ENCODE results near the gene CLPTM1. TPM values are rescaled to one million over a fixed set of nuclear protein-coding genes. Genes with fewer than 3 reads are reported as not detected.

Gene CLPTM1
- total RNA-seq, 4 donors from 2014 or later: 41.7 to 76.3 (median 43.2) TPM

- Histone ChIP-seq H3K4me1 (peaks cover 0 to 16% (median 0%) of the 10 kb centered on the region in 3 donors), H3K36me3 (peaks cover 0 to 11% of the 10 kb centered on the region in 2 donors), H3K27me3 (no peaks in the 10 kb centered on the region), H3K4me3 (peak within 1 kb of the TSS; percentile 89 to 91), H3K27ac (peak within 1 kb of the TSS; percentile 99 to 100 (median 100)), H3K9me3 (no peaks in the 10 kb centered on the region)
- ATAC-seq: peak; percentile 86
- 9% methylated on average over 4 of the region's 79 CpGs; no CpG with 5 or more reads in 1 of the 2 donors for WGBS, 2 donors (ENCODE audit: low coverage in 1 of 2)
- TF ChIP-seq POLR2AphosphoS5 (IDR thresholded peaks at IDR 0.05) (peak; percentile 47), CTCF (IDR thresholded peaks at IDR 0.05) (no peak)
Measured at GRCh38 chr19:45001087-45001739, 46.0 kb downstream of the CLPTM1 start, which contains the start of gene RELB. TSS of gene RELB (plus strand) at chr19:45001464. CDS start at chr19:45001580, 116 bp downstream.

- TF ChIP-seq POLR2A (IDR thresholded peaks at IDR 0.05) (no peak), POLR2AphosphoS5 (IDR thresholded peaks at IDR 0.05) (no peak), EP300 (IDR thresholded peaks at IDR 0.05) (no peak)
- H3K36me3 ChIP-seq: peaks cover 0 to 22% of the 10 kb centered on the region in 2 donors
Measured at GRCh38 chr19:45003485-45003884, 48.3 kb downstream of the CLPTM1 start.

GRCh38 chr19:45005787-45006186, 50.6 kb downstream of the CLPTM1 start:
- peaks cover 0 to 29% of the 10 kb centered on the region in 2 donors for H3K36me3 ChIP-seq

More at GRCh38 chr19:45003485-45003884, 48.3 kb downstream of the CLPTM1 start:
- Histone ChIP-seq H3K27me3 (no peaks in the 10 kb centered on the region), H3K4me3 (no peak overlapping the region), H3K4me1 (peaks cover 0 to 16% (median 0%) of the 10 kb centered on the region in 3 donors), H3K9me3 (no peaks in the 10 kb centered on the region), H3K27ac (no peak overlapping the region)
- 86 to 96% methylated on average over 1 to 4 of the region's 4 CpGs for WGBS, 2 donors (ENCODE audit: low coverage in 1 of 2)
- ATAC-seq: no peak

GRCh38 chr19:45008552-45008951, 53.4 kb downstream of the CLPTM1 start:
- Histone ChIP-seq H3K36me3 (peaks cover 0 to 50% of the 10 kb centered on the region in 2 donors), H3K27me3 (no peaks in the 10 kb centered on the region), H3K9me3 (no peaks in the 10 kb centered on the region), H3K4me3 (no peak overlapping the region), H3K27ac (no peak overlapping the region), H3K4me1 (no peaks in the 10 kb centered on the region)
- ATAC-seq: no peak
- 70 to 83% methylated on average over 2 to 9 of the region's 10 CpGs for WGBS, 2 donors (ENCODE audit: low coverage in 1 of 2)
- TF ChIP-seq POLR2A (IDR thresholded peaks at IDR 0.05) (no peak), CTCF (IDR thresholded peaks at IDR 0.05) (no peak), POLR2AphosphoS5 (IDR thresholded peaks at IDR 0.05) (no peak), EP300 (IDR thresholded peaks at IDR 0.05) (no peak)

More at GRCh38 chr19:45005787-45006186, 50.6 kb downstream of the CLPTM1 start:
- Histone ChIP-seq H3K27me3 (no peaks in the 10 kb centered on the region), H3K4me1 (peaks cover 0 to 12% (median 0%) of the 10 kb centered on the region in 3 donors), H3K4me3 (no peak overlapping the region), H3K9me3 (no peaks in the 10 kb centered on the region), H3K27ac (no peak overlapping the region)
- TF ChIP-seq EP300 (IDR thresholded peaks at IDR 0.05) (no peak), POLR2A (IDR thresholded peaks at IDR 0.05) (no peak), POLR2AphosphoS5 (IDR thresholded peaks at IDR 0.05) (no peak), CTCF (IDR thresholded peaks at IDR 0.05) (no peak)
- no peak for ATAC-seq
- WGBS, 2 donors (ENCODE audit: low coverage in 1 of 2): 70 to 71% methylated on average over 3 to 9 of the region's 9 CpGs

- Histone ChIP-seq H3K36me3 (peaks cover 0 to 55% of the 10 kb centered on the region in 2 donors), H3K4me1 (no peaks in the 10 kb centered on the region), H3K27ac (no peak overlapping the region), H3K4me3 (no peak overlapping the region), H3K9me3 (no peaks in the 10 kb centered on the region), H3K27me3 (no peaks in the 10 kb centered on the region)
- TF ChIP-seq CTCF (IDR thresholded peaks at IDR 0.05) (no peak), POLR2AphosphoS5 (IDR thresholded peaks at IDR 0.05) (no peak), POLR2A (IDR thresholded peaks at IDR 0.05) (no peak), EP300 (IDR thresholded peaks at IDR 0.05) (no peak)
- no peak for ATAC-seq
- 83 to 95% methylated on average over 3 to 4 of the region's 9 CpGs for WGBS, 2 donors (ENCODE audit: low coverage in 1 of 2)
Measured at GRCh38 chr19:45009625-45010255, 54.6 kb downstream of the CLPTM1 start.
